Esophagus squamous epithelium (tissue), 4 donors: ENCODE measurements around the gene KCNH3.

Source experiments
- CTCF ChIP-seq, 6 experiments: fragments of 450-650 bp in 4 of 6; fragments of 200-600 bp in 2 of 6; sonication (generic) in 2 of 6; IDR thresholded peaks; one replicate each; pipeline ENCODE4 v1.5.1; 2016 to 2019; ENCODE audit warnings: antibody characterized with exemption in 6 of 6, mild to moderate bottlenecking in 4 of 6, moderate library complexity in 4 of 6
- POLR2A ChIP-seq, 4 donors: fragments of 450-650 bp; IDR thresholded peaks; one replicate each; pipeline ENCODE4 v1.6.1; 2017; ENCODE audit warnings: antibody characterized with exemption in 4 of 4, mild to moderate bottlenecking in 4 of 4, moderate library complexity in 3 of 4

- TF ChIP-seq CTCF (IDR thresholded peaks at IDR 0.05) (no peak), POLR2A (IDR thresholded peaks at IDR 0.05) (no peak)
Observed at GRCh38 chr12:49548481-49548821, 9.6 kb downstream of the KCNH3 start.
